Activated naive CD4-positive, alpha-beta T cell treated with anti-CD3 and anti-CD28 coated beads, Interleukin-2, amount 50 U/mL, for 72 hours (primary cell): ENCODE results near the gene C11orf87. TPM values are rescaled to one million over a fixed set of nuclear protein-coding genes. Genes with fewer than 3 reads are reported as not detected.

Experiments used
- ATAC-seq, 2 donors: fragments of 150-1000 bp; cut with Tn5 transposase; 2 replicates each; pipeline ENCODE4 v1.10.0; 2021; ENCODE audit warnings: mild to moderate bottlenecking in 2 of 2, moderate library complexity in 2 of 2
- DNase-seq, 2 donors: peaks; one replicate each; pipeline ENCODE4 v3.0.0; 2021 to 2022; ENCODE audit warnings: low spot score in 2 of 2
- H3K27ac Mint-ChIP-seq, 2 donors: one replicate each; pipeline ENCODE4 v1.8.0; 2022; ENCODE audit warnings: mild to moderate bottlenecking in 2 of 2, mixed read lengths in 2 of 2
- H3K36me3 Mint-ChIP-seq, 2 donors: one replicate each; pipeline ENCODE4 v1.8.0; 2022; ENCODE audit warnings: mixed read lengths in 2 of 2
- H3K9me3 Mint-ChIP-seq, 2 donors: one replicate each; pipeline ENCODE4 v1.8.0; 2022; ENCODE audit warnings: mixed read lengths in 2 of 2
- total RNA-seq, 2 donors: library from RNA; stranded (reverse); gene quantifications; one replicate each; pipeline ENCODE4 v1.2.3, GENCODE V29; 2022

C11orf87 gene
- not detected for total RNA-seq

- Mint-ChIP-seq H3K27ac (no peak within 1 kb of the TSS), H3K36me3 (peaks cover 0 to 4% of the 10 kb centered on the region in 2 donors), H3K9me3 (no peaks in the 10 kb centered on the region)
- no peak for ATAC-seq
- no peak for DNase-seq
Measured at GRCh38 chr11:109421981-109422869, at the start of gene C11orf87. C11orf87 (plus strand) TSS chr11:109422190; CDS start chr11:109423634, 1,444 bp downstream.

GRCh38 chr11:109374032-109374431 is 48.0 kb upstream of the C11orf87 start:
- H3K27ac Mint-ChIP-seq, result no peak overlapping the region
- H3K36me3 Mint-ChIP-seq, result no peaks in the 10 kb centered on the region
- ATAC-seq (no peak), DNase-seq (no peak)
- peaks cover 7 to 8% of the 10 kb centered on the region in 2 donors for H3K9me3 Mint-ChIP-seq

DNA sequence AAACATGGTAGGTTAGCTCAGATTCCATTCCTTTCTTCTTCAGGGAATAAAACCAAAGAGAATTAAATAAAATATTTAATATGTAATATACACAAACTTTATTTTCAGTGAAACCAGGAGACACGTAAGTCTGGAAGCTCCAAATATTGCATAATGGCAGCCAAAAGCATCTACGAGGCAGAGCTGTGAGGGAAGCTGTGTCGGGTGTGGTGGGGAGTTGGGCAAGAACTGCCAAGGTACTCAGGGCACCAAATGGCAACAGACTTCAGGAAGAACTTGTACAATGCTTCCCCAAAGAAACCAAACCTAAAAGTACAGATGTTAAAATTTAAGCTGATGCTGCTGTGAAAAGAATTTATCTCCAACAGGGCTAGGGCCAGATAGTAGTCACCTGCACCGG is 47.5 kb upstream of the C11orf87 start:
- Mint-ChIP-seq H3K27ac (no peak overlapping the region), H3K36me3 (no peaks in the 10 kb centered on the region), H3K9me3 (peaks cover 7 to 8% of the 10 kb centered on the region in 2 donors)
- no peak for ATAC-seq
- DNase-seq, result no peak

- Mint-ChIP-seq H3K9me3 (peaks cover 0 to 4% of the 10 kb centered on the region in 2 donors), H3K36me3 (no peaks in the 10 kb centered on the region), H3K27ac (no peak overlapping the region)
- ATAC-seq (no peak), DNase-seq (no peak)
Measured at GRCh38 chr11:109377039-109377742, 44.8 kb upstream of the C11orf87 start.

DNA sequence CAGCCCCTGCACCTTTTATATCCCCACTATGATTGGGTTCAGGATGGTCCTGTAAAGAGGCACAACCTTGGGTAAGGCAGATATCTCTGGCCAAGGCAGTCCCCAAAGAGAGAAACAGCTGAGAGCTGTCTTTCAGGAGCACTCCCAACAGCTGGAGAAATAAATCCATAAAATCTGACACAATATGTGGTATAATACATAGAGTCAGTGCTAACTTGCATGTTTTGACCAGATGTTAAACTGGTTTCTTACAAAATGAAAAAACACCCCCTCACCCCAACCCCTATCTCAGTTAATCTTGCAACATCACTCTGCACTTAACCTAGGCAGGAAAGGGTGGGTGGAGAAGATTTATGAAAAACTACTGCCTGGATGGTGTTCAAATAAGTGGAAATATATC is 44.0 kb upstream of the C11orf87 start:
- Mint-ChIP-seq H3K9me3 (peaks cover 0 to 4% of the 10 kb centered on the region in 2 donors), H3K27ac (no peak overlapping the region), H3K36me3 (no peaks in the 10 kb centered on the region)
- DNase-seq (no peak), ATAC-seq (no peak)

DNA sequence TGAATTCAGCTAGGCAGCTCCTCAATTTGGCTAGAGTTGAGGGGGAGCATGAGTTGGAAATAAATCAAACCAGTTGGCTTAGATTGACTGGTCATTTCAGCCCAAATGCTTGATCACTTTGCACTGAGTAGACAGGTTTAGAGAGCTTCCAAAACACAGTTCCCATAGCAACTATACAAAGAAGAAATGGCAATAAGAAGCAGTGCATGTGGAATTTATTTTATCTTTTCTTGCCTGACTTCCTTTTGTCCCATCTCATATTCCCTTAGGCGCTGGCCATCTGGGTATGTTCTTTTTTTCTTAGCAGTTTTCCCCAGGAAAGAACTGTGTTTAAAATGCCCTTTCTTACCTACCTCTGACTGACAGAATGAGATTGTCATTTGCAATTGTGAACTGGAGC is 38.7 kb upstream of the C11orf87 start:
- H3K9me3 Mint-ChIP-seq, result no peaks in the 10 kb centered on the region
- H3K36me3 Mint-ChIP-seq, result no peaks in the 10 kb centered on the region
- DNase-seq (no peak), ATAC-seq (no peak)
- H3K27ac Mint-ChIP-seq, result no peak overlapping the region

DNA sequence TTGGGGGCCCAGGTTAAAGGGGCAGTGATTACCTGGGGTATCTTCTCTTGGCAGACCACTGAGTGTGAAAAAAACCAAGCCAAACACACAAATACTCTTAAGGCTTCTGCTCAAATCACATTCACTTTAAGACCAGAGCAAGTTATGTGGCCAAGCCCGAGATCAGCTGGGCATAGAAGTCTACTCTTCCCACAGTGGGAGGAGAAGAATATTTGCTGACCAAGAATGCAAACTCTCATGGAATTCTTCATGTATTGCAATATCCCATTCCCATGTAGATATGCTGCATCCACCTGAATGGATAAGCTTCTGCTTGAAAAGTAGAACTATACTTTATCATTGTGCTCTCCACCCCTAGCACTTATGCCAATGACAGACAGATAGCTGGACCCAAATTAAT is 37.1 kb upstream of the C11orf87 start:
- no peak for ATAC-seq
- H3K27ac Mint-ChIP-seq, result no peak overlapping the region

GRCh38 chr11:109388982-109389381 is 33.0 kb upstream of the C11orf87 start:
- H3K36me3 Mint-ChIP-seq, result no peaks in the 10 kb centered on the region
- peaks cover 4 to 12% of the 10 kb centered on the region in 2 donors for H3K9me3 Mint-ChIP-seq
- no peak overlapping the region for H3K27ac Mint-ChIP-seq
- ATAC-seq (no peak), DNase-seq (no peak)

More for the DNA sequence above, 37.1 kb upstream of the C11orf87 start:
- Mint-ChIP-seq H3K9me3 (no peaks in the 10 kb centered on the region), H3K36me3 (no peaks in the 10 kb centered on the region)
- no peak for DNase-seq

DNA sequence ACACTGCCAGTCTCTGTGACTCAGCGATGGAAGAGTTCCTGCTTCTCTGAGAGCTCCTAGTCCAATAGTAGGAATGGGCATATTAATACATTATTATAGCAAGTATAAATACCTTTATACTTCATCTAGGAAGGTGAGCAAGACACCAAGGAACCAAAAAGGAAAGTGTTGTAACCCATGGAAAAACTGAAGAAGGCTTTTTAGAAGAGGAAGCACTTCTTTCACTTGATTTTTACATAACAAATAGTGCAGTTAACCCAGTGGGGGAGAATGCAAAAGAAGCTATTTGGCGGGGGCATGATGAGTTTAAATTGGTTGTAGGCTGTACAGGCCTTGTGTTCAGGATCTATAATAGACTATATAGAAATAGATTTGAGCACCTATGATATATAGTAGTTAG is 31.2 kb upstream of the C11orf87 start:
- no peak for DNase-seq
- H3K36me3 Mint-ChIP-seq, result no peaks in the 10 kb centered on the region
- H3K27ac Mint-ChIP-seq, result no peak overlapping the region
- ATAC-seq, result no peak
- peaks cover 4 to 12% of the 10 kb centered on the region in 2 donors for H3K9me3 Mint-ChIP-seq

DNA sequence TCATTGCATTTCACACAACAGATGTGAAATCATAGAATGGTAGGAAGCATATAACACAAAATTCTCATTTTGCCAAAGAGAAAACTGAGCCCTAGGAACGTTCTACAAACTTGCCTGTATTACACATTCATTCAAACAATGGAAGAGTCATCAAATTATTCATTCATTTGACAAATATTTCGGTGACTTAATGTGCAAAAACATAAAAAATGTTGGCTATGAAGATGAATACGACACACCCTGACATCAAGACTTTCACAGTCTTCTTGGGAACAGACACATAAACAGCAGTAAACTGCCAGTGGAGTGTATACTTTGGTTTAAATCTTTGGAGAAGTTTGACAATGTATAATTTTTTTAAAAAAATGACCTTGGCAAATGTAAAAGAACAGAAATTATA is 20.4 kb upstream of the C11orf87 start:
- H3K9me3 Mint-ChIP-seq, result peaks cover 3 to 4% of the 10 kb centered on the region in 2 donors
- ATAC-seq (no peak), DNase-seq (no peak)
- no peaks in the 10 kb centered on the region for H3K36me3 Mint-ChIP-seq
- H3K27ac Mint-ChIP-seq, result no peak overlapping the region

GRCh38 chr11:109405671-109406070 is 16.3 kb upstream of the C11orf87 start:
- no peak for ATAC-seq
- Mint-ChIP-seq H3K27ac (no peak overlapping the region), H3K36me3 (no peaks in the 10 kb centered on the region), H3K9me3 (peaks cover 4% of the 10 kb centered on the region in 2 donors)
- no peak for DNase-seq

GRCh38 chr11:109416601-109417000 is 5.4 kb upstream of the C11orf87 start:
- H3K9me3 Mint-ChIP-seq, result peaks cover 0 to 10% of the 10 kb centered on the region in 2 donors
- ATAC-seq (no peak), DNase-seq (no peak)
- H3K27ac Mint-ChIP-seq, result no peak overlapping the region
- H3K36me3 Mint-ChIP-seq, result peaks cover 0 to 3% of the 10 kb centered on the region in 2 donors

- ATAC-seq (no peak), DNase-seq (no peak)
- H3K36me3 Mint-ChIP-seq, result peaks cover 0 to 4% of the 10 kb centered on the region in 2 donors
- H3K27ac Mint-ChIP-seq, result peak overlapping the region in 1 of 2 donors; percentile 50
- H3K9me3 Mint-ChIP-seq, result no peaks in the 10 kb centered on the region
Measured at GRCh38 chr11:109422870-109423465, 978 bp downstream of the C11orf87 start.

DNA sequence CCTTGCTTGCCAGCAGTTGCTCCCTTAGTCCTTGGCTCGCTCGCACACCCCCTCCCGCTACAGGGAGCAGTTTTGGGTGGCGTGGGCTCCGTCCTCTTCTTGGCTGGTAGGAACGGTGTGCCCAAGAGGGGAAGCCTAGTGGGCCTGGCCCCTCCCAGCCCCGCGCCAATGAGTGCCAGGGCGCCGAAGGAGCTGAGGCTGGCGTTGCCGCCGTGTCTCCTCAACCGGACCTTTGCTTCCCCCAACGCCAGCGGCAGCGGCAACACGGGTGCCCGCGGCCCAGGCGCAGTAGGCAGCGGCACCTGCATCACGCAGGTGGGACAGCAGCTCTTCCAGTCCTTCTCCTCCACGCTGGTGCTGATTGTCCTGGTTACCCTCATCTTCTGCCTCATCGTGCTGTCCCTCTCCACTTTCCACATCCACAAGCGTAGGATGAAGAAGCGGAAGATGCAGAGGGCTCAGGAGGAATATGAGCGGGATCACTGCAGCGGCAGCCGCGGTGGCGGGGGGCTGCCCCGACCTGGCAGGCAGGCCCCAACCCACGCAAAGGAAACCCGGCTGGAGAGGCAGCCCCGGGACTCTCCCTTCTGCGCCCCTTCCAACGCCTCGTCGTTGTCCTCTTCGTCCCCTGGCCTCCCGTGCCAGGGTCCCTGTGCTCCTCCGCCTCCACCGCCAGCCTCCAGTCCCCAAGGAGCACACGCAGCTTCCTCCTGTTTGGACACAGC is 1.6 kb downstream of the C11orf87 start:
- DNase-seq, result no peak
- peak overlapping the region in 1 of 2 donors; percentile 50 for H3K27ac Mint-ChIP-seq
- no peak for ATAC-seq

GRCh38 chr11:109424901-109425300 is 2.9 kb downstream of the C11orf87 start:
- Mint-ChIP-seq H3K9me3 (no peaks in the 10 kb centered on the region), H3K27ac (no peak overlapping the region), H3K36me3 (peaks cover 0 to 4% of the 10 kb centered on the region in 2 donors)
- no peak for DNase-seq
- ATAC-seq, result no peak

More for the DNA sequence above, 1.6 kb downstream of the C11orf87 start:
- no peaks in the 10 kb centered on the region for H3K9me3 Mint-ChIP-seq
- H3K36me3 Mint-ChIP-seq, result peaks cover 0 to 4% of the 10 kb centered on the region in 2 donors

- Mint-ChIP-seq H3K36me3 (peaks cover 0 to 4% of the 10 kb centered on the region in 2 donors), H3K9me3 (no peaks in the 10 kb centered on the region), H3K27ac (no peak overlapping the region)
- ATAC-seq (no peak), DNase-seq (no peak)
Measured at GRCh38 chr11:109425554-109425953, 3.6 kb downstream of the C11orf87 start.
